ENCODE measurements around the gene SHISA6.

DNA sequence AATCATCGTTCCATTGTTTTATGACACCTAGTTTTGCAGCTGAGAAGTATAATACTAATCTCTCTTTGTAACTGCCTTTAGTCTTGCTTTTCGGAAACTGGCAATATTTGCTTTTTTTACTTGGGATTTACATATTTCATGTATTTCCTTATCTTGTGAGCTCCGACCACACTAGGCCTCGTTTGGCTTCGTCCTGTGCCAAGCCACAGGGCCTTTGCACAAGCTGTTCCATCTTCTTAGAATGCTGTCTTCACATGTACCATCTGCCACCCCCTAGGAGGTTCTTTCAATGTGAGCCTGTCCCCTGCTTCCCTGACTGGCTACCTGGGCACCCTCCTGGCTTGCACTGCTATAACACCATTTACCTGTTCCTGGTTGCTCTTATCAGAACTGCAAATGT lies 77.2 kb downstream of the SHISA6 start:
- no peak for TF ChIP-seq EZH2 (IDR thresholded peaks at IDR 0.05; ENCODE audit: insufficient read depth, low read length)
- TF ChIP-seq, protein P1, sequence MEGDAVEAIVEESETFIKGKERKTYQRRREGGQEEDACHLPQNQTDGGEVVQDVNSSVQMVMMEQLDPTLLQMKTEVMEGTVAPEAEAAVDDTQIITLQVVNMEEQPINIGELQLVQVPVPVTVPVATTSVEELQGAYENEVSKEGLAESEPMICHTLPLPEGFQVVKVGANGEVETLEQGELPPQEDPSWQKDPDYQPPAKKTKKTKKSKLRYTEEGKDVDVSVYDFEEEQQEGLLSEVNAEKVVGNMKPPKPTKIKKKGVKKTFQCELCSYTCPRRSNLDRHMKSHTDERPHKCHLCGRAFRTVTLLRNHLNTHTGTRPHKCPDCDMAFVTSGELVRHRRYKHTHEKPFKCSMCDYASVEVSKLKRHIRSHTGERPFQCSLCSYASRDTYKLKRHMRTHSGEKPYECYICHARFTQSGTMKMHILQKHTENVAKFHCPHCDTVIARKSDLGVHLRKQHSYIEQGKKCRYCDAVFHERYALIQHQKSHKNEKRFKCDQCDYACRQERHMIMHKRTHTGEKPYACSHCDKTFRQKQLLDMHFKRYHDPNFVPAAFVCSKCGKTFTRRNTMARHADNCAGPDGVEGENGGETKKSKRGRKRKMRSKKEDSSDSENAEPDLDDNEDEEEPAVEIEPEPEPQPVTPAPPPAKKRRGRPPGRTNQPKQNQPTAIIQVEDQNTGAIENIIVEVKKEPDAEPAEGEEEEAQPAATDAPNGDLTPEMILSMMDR (IDR thresholded peaks at IDR 0.05; ENCODE audit: insufficient read depth, low read depth, low read length) = no peak

Data from astrocyte (in vitro differentiated cells and primary cell).